ENCODE data around the gene VKORC1. TPM values are rescaled to one million over a fixed set of nuclear protein-coding genes. Genes with fewer than 3 reads are reported as not detected.

Gene VKORC1
- total RNA-seq, 1 donor from 2014 or later: 123 TPM

GRCh38 chr16:31061813-31062440 lies 32.7 kb downstream of the VKORC1 start:
- TF ChIP-seq CTCF (IDR thresholded peaks at IDR 0.05): no peak
- no peak for TF ChIP-seq POLR2A (IDR thresholded peaks at IDR 0.05)
- no peak for TF ChIP-seq POLR2AphosphoS5 (IDR thresholded peaks at IDR 0.05; ENCODE audit: insufficient read depth in 1 of 2, low read depth in 1 of 2)
- DNase-seq (ENCODE audit: extremely low spot score in 2 of 2): no peak
- Histone ChIP-seq H3K27me3 (no peaks in the 10 kb centered on the region), H3K27ac (no peak overlapping the region), H3K9me3 (no peaks in the 10 kb centered on the region), H3K4me3 (no peak overlapping the region), H3K36me3 (peaks cover 0 to 22% of the 10 kb centered on the region in 2 donors), H3K4me1 (peaks cover 14% of the 10 kb centered on the region)
- intact Hi-C loops (cut with DNase I): no loop called here

- intact Hi-C loops (cut with DNase I): no loop called here
Measured at GRCh38 chr16:31061126-31061812, 33.3 kb downstream of the VKORC1 start.

GRCh38 chr16:31055613-31056012 lies 39.0 kb downstream of the VKORC1 start:
- H3K4me3 ChIP-seq: no peak overlapping the region
- no peaks in the 10 kb centered on the region for H3K27me3 ChIP-seq
- intact Hi-C loops (cut with DNase I): no loop called here
- H3K36me3 ChIP-seq: no peaks in the 10 kb centered on the region
- no peak for DNase-seq (ENCODE audit: extremely low spot score in 2 of 2)
- TF ChIP-seq CTCF (IDR thresholded peaks at IDR 0.05) (no peak), POLR2AphosphoS5 (IDR thresholded peaks at IDR 0.05; ENCODE audit: insufficient read depth in 1 of 2, low read depth in 1 of 2) (no peak), POLR2A (IDR thresholded peaks at IDR 0.05) (no peak)
- H3K27ac ChIP-seq: no peak overlapping the region
- H3K9me3 ChIP-seq: no peaks in the 10 kb centered on the region
- peaks cover 8% of the 10 kb centered on the region for H3K4me1 ChIP-seq

More at GRCh38 chr16:31061126-31061812, 33.3 kb downstream of the VKORC1 start:
- TF ChIP-seq POLR2A (IDR thresholded peaks at IDR 0.05): no peak
- no peak for TF ChIP-seq POLR2AphosphoS5 (IDR thresholded peaks at IDR 0.05; ENCODE audit: insufficient read depth in 1 of 2, low read depth in 1 of 2)
- TF ChIP-seq CTCF (IDR thresholded peaks at IDR 0.05): no peak
- H3K4me1 ChIP-seq: peaks cover 14% of the 10 kb centered on the region
- H3K4me3 ChIP-seq: no peak overlapping the region
- peaks cover 0 to 22% of the 10 kb centered on the region in 2 donors for H3K36me3 ChIP-seq
- no peaks in the 10 kb centered on the region for H3K27me3 ChIP-seq
- no peaks in the 10 kb centered on the region for H3K9me3 ChIP-seq
- DNase-seq (ENCODE audit: extremely low spot score in 2 of 2): peak in 1 of 2 donors; percentile 92
- H3K27ac ChIP-seq: no peak overlapping the region

GRCh38 chr16:31052114-31052513 lies 42.5 kb downstream of the VKORC1 start:
- Histone ChIP-seq H3K36me3 (no peaks in the 10 kb centered on the region), H3K4me1 (peaks cover 8% of the 10 kb centered on the region), H3K9me3 (no peaks in the 10 kb centered on the region), H3K4me3 (no peak overlapping the region), H3K27me3 (no peaks in the 10 kb centered on the region), H3K27ac (no peak overlapping the region)
- no peak for TF ChIP-seq POLR2AphosphoS5 (IDR thresholded peaks at IDR 0.05; ENCODE audit: insufficient read depth in 1 of 2, low read depth in 1 of 2)
- no peak for TF ChIP-seq POLR2A (IDR thresholded peaks at IDR 0.05)
- TF ChIP-seq CTCF (IDR thresholded peaks at IDR 0.05): no peak
- no peak for DNase-seq (ENCODE audit: extremely low spot score in 2 of 2)
- intact Hi-C loops (cut with DNase I): no loop called here
